Ascending aorta (tissue), 2 donors: Measurements from ENCODE around the gene TOX2. TPM values are rescaled to one million over a fixed set of nuclear protein-coding genes. Genes with fewer than 3 reads are reported as not detected.
A peak's percentile ranks its signal among the peaks of the same experiment; 100 is the strongest.

Source experiments
- DNase-seq, 2 donors: peaks; one replicate each; pipeline ENCODE4 v3.0.0-alpha.2; 2019; ENCODE audit warnings: low spot score in 2 of 2
- H3K27ac ChIP-seq, 2 donors: fragments of 200-600 bp; sonication (generic); one replicate each; pipeline ENCODE4 v1.5.1; 2016 to 2017; ENCODE audit warnings: mild to moderate bottlenecking in 1 of 2
- H3K27me3 ChIP-seq: fragments of 200-600 bp; sonication (generic); one replicate; pipeline ENCODE4 v1.5.1; 2017
- H3K36me3 ChIP-seq, 2 donors: fragments of 200-600 bp; sonication (generic); one replicate each; pipeline ENCODE4 v1.5.1; 2016
- H3K4me1 ChIP-seq, 2 donors: fragments of 200-600 bp; sonication (generic); one replicate each; pipeline ENCODE4 v1.5.1; 2016 to 2017; ENCODE audit warnings: mild to moderate bottlenecking in 1 of 2
- H3K4me3 ChIP-seq, 2 donors: fragments of 200-600 bp; sonication (generic); one replicate each; pipeline ENCODE4 v1.5.1; 2016 to 2017; ENCODE audit warnings: mild to moderate bottlenecking in 1 of 2
- H3K9me3 ChIP-seq, 2 donors: fragments of 200-600 bp; sonication (generic); one replicate each; pipeline ENCODE4 v1.5.1; 2016
- CTCF ChIP-seq, 3 experiments: fragments of 200-600 bp in 2 of 3; fragments of 450-650 bp in 1 of 3; sonication (generic) in 2 of 3; IDR thresholded peaks; one replicate each; pipeline ENCODE4 v1.5.1; 2016 to 2019; ENCODE audit warnings: antibody characterized with exemption in 3 of 3, mild to moderate bottlenecking in 1 of 3, moderate library complexity in 1 of 3
- intact Hi-C: fragments of 100-400 bp; cut with DNase I; formaldehyde crosslinking; loops from one replicate; pipeline ENCODE4 v1.15.1; 2023
- total RNA-seq: library from RNA; depleted of rRNA; stranded (reverse); fragments of >200 nt; gene quantifications from one replicate; pipeline ENCODE4 v1.1.0, GENCODE V29; 2016

The TOX2 gene
- total RNA-seq, result 47.0 TPM

GRCh38 chr20:43914311-43915210, at the start of gene TOX2:
Gene TOX2 (plus strand): TSS chr20:43914852. CDS start chr20:43914892, 40 bp downstream.
- Histone ChIP-seq H3K27ac (peak within 1 kb of the TSS in 1 of 2 donors; percentile 58), H3K36me3 (no peaks in the 10 kb centered on the region), H3K4me3 (peak within 1 kb of the TSS; percentile 55 to 71), H3K9me3 (peaks cover 14 to 22% of the 10 kb centered on the region in 2 donors), H3K4me1 (no peaks in the 10 kb centered on the region), H3K27me3 (no peaks in the 10 kb centered on the region)
- no peak for TF ChIP-seq CTCF (IDR thresholded peaks at IDR 0.05)
- intact Hi-C loops, result loop anchor here (1.0 to 10.0 kb wide), 3 partner anchors 25 to 162 kb away; no protein-coding TSS in a partner anchor
- DNase-seq, result peak in 1 of 2 donors; percentile 74

GRCh38 chr20:43868091-43868490, 46.6 kb upstream of the TOX2 start:
- TF ChIP-seq CTCF (IDR thresholded peaks at IDR 0.05), result no peak
- H3K27me3 ChIP-seq, result no peaks in the 10 kb centered on the region
- H3K4me3 ChIP-seq, result no peak overlapping the region
- no peak overlapping the region for H3K27ac ChIP-seq
- intact Hi-C loops, result no loop called here
- no peaks in the 10 kb centered on the region for H3K36me3 ChIP-seq
- no peak for DNase-seq
- H3K9me3 ChIP-seq, result no peaks in the 10 kb centered on the region
- peaks cover 3 to 9% of the 10 kb centered on the region in 2 donors for H3K4me1 ChIP-seq

- intact Hi-C loops, result no loop called here
- Histone ChIP-seq H3K27me3 (no peaks in the 10 kb centered on the region), H3K27ac (peak overlapping the region in 1 of 2 donors; percentile 65), H3K4me3 (no peak overlapping the region), H3K4me1 (peaks cover 3 to 4% of the 10 kb centered on the region in 2 donors), H3K36me3 (no peaks in the 10 kb centered on the region), H3K9me3 (no peaks in the 10 kb centered on the region)
- no peak for TF ChIP-seq CTCF (IDR thresholded peaks at IDR 0.05)
- DNase-seq, result no peak
These were observed 44.2 kb upstream of the TOX2 start for GRCh38 chr20:43870484-43870883.

GRCh38 chr20:43878776-43879175, 35.9 kb upstream of the TOX2 start:
- H3K9me3 ChIP-seq, result no peaks in the 10 kb centered on the region
- H3K4me1 ChIP-seq, result peaks cover 0 to 5% of the 10 kb centered on the region in 2 donors
- no peak for DNase-seq
- H3K27ac ChIP-seq, result peak overlapping the region; percentile 19 to 67
- H3K27me3 ChIP-seq, result no peaks in the 10 kb centered on the region
- no peaks in the 10 kb centered on the region for H3K36me3 ChIP-seq
- no peak overlapping the region for H3K4me3 ChIP-seq
- no peak for TF ChIP-seq CTCF (IDR thresholded peaks at IDR 0.05)
- intact Hi-C loops, result no loop called here

GRCh38 chr20:43893930-43894329, 20.7 kb upstream of the TOX2 start:
- no peaks in the 10 kb centered on the region for H3K36me3 ChIP-seq
- DNase-seq, result no peak
- no peak overlapping the region for H3K4me3 ChIP-seq
- H3K4me1 ChIP-seq, result no peaks in the 10 kb centered on the region
- peaks cover 6 to 14% of the 10 kb centered on the region in 2 donors for H3K9me3 ChIP-seq
- H3K27ac ChIP-seq, result peak overlapping the region in 1 of 2 donors; percentile 41
- intact Hi-C loops, result no loop called here
- no peaks in the 10 kb centered on the region for H3K27me3 ChIP-seq
- no peak for TF ChIP-seq CTCF (IDR thresholded peaks at IDR 0.05)
